Thyroid gland (tissue), 4 donors: ENCODE data around the gene TNFRSF12A.

Experiments used
- POLR2A ChIP-seq, 2 donors: fragments of 450-650 bp; IDR thresholded peaks; one replicate each; pipeline ENCODE4 v1.6.1; 2017; ENCODE audit warnings: antibody characterized with exemption in 2 of 2, mild to moderate bottlenecking in 2 of 2, moderate library complexity in 1 of 2
- TF ChIP-seq, protein P1 (sequence below), 6 experiments: fragments of 200-600 bp in 3 of 6; fragments of 450-650 bp in 3 of 6; sonication (generic) in 3 of 6; IDR thresholded peaks; one replicate each; pipeline ENCODE4 v1.5.1; 2016 to 2019; ENCODE audit warnings: antibody characterized with exemption in 6 of 6, mild to moderate bottlenecking in 2 of 6, inconsistent platforms in 1 of 6, moderate library complexity in 1 of 6

DNA sequence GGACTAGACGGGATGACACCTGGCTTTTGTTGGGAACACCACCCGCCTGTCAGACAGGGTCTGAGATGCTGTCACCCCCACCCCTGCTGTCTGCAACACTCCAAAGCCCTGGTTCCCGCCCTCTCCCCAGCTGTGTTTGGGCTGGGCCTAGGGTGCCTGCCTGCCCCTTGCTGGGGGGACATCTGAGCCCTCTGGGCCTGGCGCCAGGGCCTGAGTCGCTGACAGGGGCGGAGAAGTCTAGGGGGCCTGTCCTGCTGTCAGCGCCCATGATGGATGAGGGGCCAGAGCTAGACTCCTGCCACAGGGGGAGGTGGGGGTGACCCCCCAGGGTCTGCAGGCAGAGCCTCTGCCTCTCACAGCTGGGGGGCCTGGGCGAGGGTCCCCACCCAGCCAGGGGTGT, 32.3 kb upstream of the TNFRSF12A start:
- TF ChIP-seq, protein P1, sequence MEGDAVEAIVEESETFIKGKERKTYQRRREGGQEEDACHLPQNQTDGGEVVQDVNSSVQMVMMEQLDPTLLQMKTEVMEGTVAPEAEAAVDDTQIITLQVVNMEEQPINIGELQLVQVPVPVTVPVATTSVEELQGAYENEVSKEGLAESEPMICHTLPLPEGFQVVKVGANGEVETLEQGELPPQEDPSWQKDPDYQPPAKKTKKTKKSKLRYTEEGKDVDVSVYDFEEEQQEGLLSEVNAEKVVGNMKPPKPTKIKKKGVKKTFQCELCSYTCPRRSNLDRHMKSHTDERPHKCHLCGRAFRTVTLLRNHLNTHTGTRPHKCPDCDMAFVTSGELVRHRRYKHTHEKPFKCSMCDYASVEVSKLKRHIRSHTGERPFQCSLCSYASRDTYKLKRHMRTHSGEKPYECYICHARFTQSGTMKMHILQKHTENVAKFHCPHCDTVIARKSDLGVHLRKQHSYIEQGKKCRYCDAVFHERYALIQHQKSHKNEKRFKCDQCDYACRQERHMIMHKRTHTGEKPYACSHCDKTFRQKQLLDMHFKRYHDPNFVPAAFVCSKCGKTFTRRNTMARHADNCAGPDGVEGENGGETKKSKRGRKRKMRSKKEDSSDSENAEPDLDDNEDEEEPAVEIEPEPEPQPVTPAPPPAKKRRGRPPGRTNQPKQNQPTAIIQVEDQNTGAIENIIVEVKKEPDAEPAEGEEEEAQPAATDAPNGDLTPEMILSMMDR (IDR thresholded peaks at IDR 0.05), result no peak
- TF ChIP-seq POLR2A (IDR thresholded peaks at IDR 0.05), result no peak
